H1 (cell line): ENCODE measurements around the gene GNAL.

Experiments
- CTCF ChIP-seq, 3 experiments: IDR thresholded peaks; 1 replicate in 2 of 3; 2 replicates in 1 of 3; pipeline versions ENCODE4 v1.5.1 to v1.6.1; 2011; ENCODE audit warnings: low read length in 3 of 3, mild to moderate bottlenecking in 3 of 3, inconsistent platforms in 2 of 3, low read depth in 1 of 3, moderate library complexity in 1 of 3; ENCODE audit not compliant: insufficient read depth in 1 of 3; ENCODE audit errors: control extremely low read depth in 1 of 3
- EP300 ChIP-seq, 2 experiments: IDR thresholded peaks; 1 replicate in 1 of 2; 2 replicates in 1 of 2; pipeline ENCODE4 v1.6.1; 2011 to 2012; ENCODE audit warnings: low read depth in 2 of 2, low read length in 2 of 2, mild to moderate bottlenecking in 2 of 2, borderline replicate concordance in 1 of 2, inconsistent platforms in 1 of 2, moderate library complexity in 1 of 2
- EZH2 ChIP-seq: fragments of 200-600 bp; sonication (generic); IDR thresholded peaks from 2 replicates; pipeline ENCODE4 v1.7.1; 2012; ENCODE audit warnings: low read depth, mild to moderate bottlenecking, moderate library complexity, low read length, inconsistent platforms; ENCODE audit not compliant: severe bottlenecking
- JUND ChIP-seq: IDR thresholded peaks from 2 replicates; pipeline ENCODE4 v1.6.1; 2011; ENCODE audit warnings: mild to moderate bottlenecking, improper control_type of control experiment, low read length
- MAFK ChIP-seq: IDR thresholded peaks from 2 replicates; pipeline ENCODE4 v1.6.1; 2012; ENCODE audit warnings: low read depth, mild to moderate bottlenecking, improper control_type of control experiment, low read length
- POLR2AphosphoS5 ChIP-seq: IDR thresholded peaks from 2 replicates; pipeline ENCODE4 v1.6.1; 2011; ENCODE audit warnings: low read depth, low read length
- RAD21 ChIP-seq, 2 experiments: IDR thresholded peaks in 1 of 2; conservative IDR thresholded peaks in 1 of 2; 2 replicates each; pipeline ENCODE4 v1.6.1; 2011; ENCODE audit warnings: low read depth in 2 of 2, low read length in 2 of 2, improper control_type of control experiment in 1 of 2, inconsistent platforms in 1 of 2, mild to moderate bottlenecking in 1 of 2, moderate library complexity in 1 of 2
- SAP30 ChIP-seq: fragments of 300-600 bp; sonication (generic); IDR thresholded peaks from 2 replicates; pipeline ENCODE4 v1.7.1; 2012; ENCODE audit warnings: low read length, moderate library complexity, mild to moderate bottlenecking, inconsistent platforms; ENCODE audit not compliant: insufficient read depth, insufficient replicate concordance
- SP2 ChIP-seq: IDR thresholded peaks from 2 replicates; pipeline ENCODE4 v1.6.1; 2012; ENCODE audit warnings: mild to moderate bottlenecking, low read length, inconsistent platforms
- TAF1 ChIP-seq: IDR thresholded peaks from 2 replicates; pipeline ENCODE4 v1.6.1; 2011; ENCODE audit warnings: mild to moderate bottlenecking, low read depth, low read length
- YY1 ChIP-seq: IDR thresholded peaks from 2 replicates; pipeline ENCODE4 v1.6.1; 2011; ENCODE audit warnings: low read depth, mild to moderate bottlenecking, low read length
- TF ChIP-seq, protein P1 (sequence below): IDR thresholded peaks from 2 replicates; pipeline ENCODE4 v1.6.1; 2012; ENCODE audit warnings: low read length, inconsistent platforms

GRCh38 chr18:11891737-11892136 lies 202.7 kb downstream of the GNAL start:
- TF ChIP-seq CTCF (IDR thresholded peaks at IDR 0.05; ENCODE audit: control extremely low read depth in 1 of 3, insufficient read depth in 1 of 3, low read depth in 1 of 3, low read length in 3 of 3) (no peak), RAD21 (IDR thresholded peaks at IDR 0.05 in 1 of 2, conservative IDR thresholded peaks at IDR 0.05 in 1 of 2; ENCODE audit: low read depth in 2 of 2, low read length in 2 of 2) (no peak), SAP30 (no peak), POLR2AphosphoS5 (no peak), JUND (no peak), MAFK (no peak), SP2 (no peak), EP300 (IDR thresholded peaks at IDR 0.05; ENCODE audit: borderline replicate concordance in 1 of 2, low read depth in 2 of 2, low read length in 2 of 2) (no peak), EZH2 (no peak), TAF1 (no peak), YY1 (no peak)
- TF ChIP-seq, protein P1, sequence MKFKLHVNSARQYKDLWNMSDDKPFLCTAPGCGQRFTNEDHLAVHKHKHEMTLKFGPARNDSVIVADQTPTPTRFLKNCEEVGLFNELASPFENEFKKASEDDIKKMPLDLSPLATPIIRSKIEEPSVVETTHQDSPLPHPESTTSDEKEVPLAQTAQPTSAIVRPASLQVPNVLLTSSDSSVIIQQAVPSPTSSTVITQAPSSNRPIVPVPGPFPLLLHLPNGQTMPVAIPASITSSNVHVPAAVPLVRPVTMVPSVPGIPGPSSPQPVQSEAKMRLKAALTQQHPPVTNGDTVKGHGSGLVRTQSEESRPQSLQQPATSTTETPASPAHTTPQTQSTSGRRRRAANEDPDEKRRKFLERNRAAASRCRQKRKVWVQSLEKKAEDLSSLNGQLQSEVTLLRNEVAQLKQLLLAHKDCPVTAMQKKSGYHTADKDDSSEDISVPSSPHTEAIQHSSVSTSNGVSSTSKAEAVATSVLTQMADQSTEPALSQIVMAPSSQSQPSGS = no peak
